Heart right ventricle (tissue), 16 donors: Measurements from ENCODE around the gene ANKS6. TPM values are rescaled to one million over a fixed set of nuclear protein-coding genes. Genes with fewer than 3 reads are reported as not detected.

Experiments used
- ATAC-seq, 8 donors: fragments of 200-7000 bp; cut with Tn5 transposase; one replicate each; pipeline ENCODE4 v1.9.1; 2020; ENCODE audit warnings: mild to moderate bottlenecking in 8 of 8, moderate library complexity in 8 of 8, moderate number of reproducible peaks in 1 of 8
- DNase-seq, 2 donors: peaks; one replicate each; pipeline ENCODE4 v3.0.0-alpha.2; 2020
- H3K27ac ChIP-seq, 10 donors: fragments of 200-600 bp; sonication (generic) in 2 of 10; one replicate each; pipeline versions ENCODE4 v1.5.0 to v1.8.0; 2020 to 2022; ENCODE audit warnings: mild to moderate bottlenecking in 3 of 10
- H3K27me3 ChIP-seq, 7 donors: fragments of 200-600 bp; one replicate each; pipeline ENCODE4 v1.8.0; 2021 to 2022; ENCODE audit warnings: mild to moderate bottlenecking in 2 of 7
- H3K36me3 ChIP-seq, 9 donors: fragments of 200-600 bp; sonication (generic) in 1 of 9; one replicate each; pipeline versions ENCODE4 v1.5.0 to v1.8.0; 2020 to 2022; ENCODE audit warnings: mild to moderate bottlenecking in 2 of 9
- H3K4me1 ChIP-seq, 9 donors: fragments of 200-600 bp; sonication (generic) in 1 of 9; one replicate each; pipeline versions ENCODE4 v1.5.0 to v1.8.0; 2020 to 2022; ENCODE audit warnings: mild to moderate bottlenecking in 4 of 9
- H3K4me3 ChIP-seq, 10 donors: fragments of 200-600 bp; sonication (generic) in 2 of 10; one replicate each; pipeline versions ENCODE4 v1.5.0 to v1.8.0; 2020 to 2022; ENCODE audit warnings: mild to moderate bottlenecking in 7 of 10, moderate library complexity in 2 of 10
- H3K9me3 ChIP-seq, 11 donors: fragments of 200-600 bp in 10 of 11; sonication (generic) in 2 of 11; one replicate each; pipeline versions ENCODE4 v1.5.0 to v1.8.0; 2013 to 2022; ENCODE audit warnings: mild to moderate bottlenecking in 2 of 11, control low read depth in 1 of 11, moderate library complexity in 1 of 11
- WGBS, 2 donors: extraction: QIAGEN DNeasy Blood & Tissue Kit; methylation state at CpG; one replicate each; pipeline ENCODE4 v1.1.7; 2013; ENCODE audit warnings: inconsistent platforms in 1 of 2; 5-methylcytosine and 5-hydroxymethylcytosine counted together
- intact Hi-C, 10 donors: fragments of 100-400 bp; cut with DNase I; formaldehyde crosslinking; loops; one replicate each; pipeline versions ENCODE4 v1.11.1 to v1.14.2; 2022
- polyA plus RNA-seq, 2 donors: library from polyadenylated mRNA; stranded (reverse); fragments of 200-250 nt; gene quantifications; one replicate each; pipeline ENCODE4 v1.2.3, GENCODE V29; 2013
- total RNA-seq, 10 donors: library from RNA; stranded (reverse); fragmentation: NEBNext Ultra II Directional in 3 of 10; extraction: Animal tissue kit (Norgen Biotek cat#: 25700) in 3 of 10; gene quantifications; one replicate each; pipeline versions ENCODE4 v1.2.1 to v1.2.4, GENCODE V29; 2021 to 2023
- TF ChIP-seq, protein P1 (sequence below), 9 donors: fragments of 200-600 bp; sonication (generic) in 2 of 9; IDR thresholded peaks; one replicate each; pipeline versions ENCODE4 v1.5.0 to v1.8.0; 2021 to 2022; ENCODE audit warnings: antibody characterized with exemption in 9 of 9, mild to moderate bottlenecking in 5 of 9, moderate library complexity in 1 of 9
- donor health status: Arrhythmogenic right ventricular cardiomyopathy.
- donor health status: ischemic (EF 13 %, LVEDD 7.1; RV severe dilation, severe dysfunction).
- donor health status: healthy with polysubstance abuse.
- donor health status: DM: no; HTN: yes; CAD: no.
- donor health status: DM: no; HTN: no; CAD: no.
- donor health status: ischemic (EF 25% LVEDD 6.9; RV normal size, moderate dysfunction).
- donor health status: ischemic (EF 25% LVEDD 5.7; RV mildly dilated, moderate dysfunction).
- donor health status: healthy.
- donor health status: DM: yes; HTN: yes; CAD: no.
- donor health status: Ischemic cardiomyopathy.
- donor health status: ischemic (EF 35%, LVEDD 5.7; RV mildly dilated, moderate dysfunction).
- donor health status: nonischemic (EF 11% LVEDD 7.7; RV severe dilation, severe dysfunction).
- donor health status: DM: yes; HTN: yes; CAD: no.
- donor health status: PGD.
- donor health status: ischemic (EF 29% LVEDD 5.4; RV normal size, mild dysfunction).
- donor health status: nonischemic (EF 23%, LVEDD 6.1; RV moderate dilation, normal function).

Gene ANKS6
- total and polyA plus RNA-seq, 12 donors, result 3.1 to 8.0 (median 4.2) TPM

DNA sequence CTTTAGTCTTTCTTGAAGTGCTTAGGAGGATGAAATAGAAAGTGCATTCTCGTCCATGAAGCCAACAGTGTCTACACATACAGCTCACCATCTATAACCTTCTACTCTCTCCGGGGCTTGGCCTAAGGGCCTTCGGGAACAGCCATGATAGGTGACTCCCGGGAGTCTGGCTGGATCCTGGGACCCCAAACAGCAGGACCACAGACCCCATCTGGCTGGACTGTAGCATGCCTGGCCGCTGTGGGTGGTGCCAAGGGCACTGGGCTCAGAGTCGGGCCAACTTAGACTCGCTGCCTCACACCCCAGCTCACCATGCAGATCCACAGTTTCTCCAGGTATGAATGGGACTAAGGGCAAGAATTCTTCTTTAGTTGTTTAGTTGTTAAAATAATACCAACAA lies 104.0 kb downstream of the ANKS6 start:
- peaks cover 0 to 25% (median 7%) of the 10 kb centered on the region in 7 donors for H3K27me3 ChIP-seq
- DNase-seq (no peak), ATAC-seq (no peak)
- 90 to 92% methylated on average over 7 of the region's 7 CpGs for WGBS, 2 donors
- H3K9me3 ChIP-seq, result no peaks in the 10 kb centered on the region
- H3K4me1 ChIP-seq, result no peaks in the 10 kb centered on the region
- TF ChIP-seq, protein P1, sequence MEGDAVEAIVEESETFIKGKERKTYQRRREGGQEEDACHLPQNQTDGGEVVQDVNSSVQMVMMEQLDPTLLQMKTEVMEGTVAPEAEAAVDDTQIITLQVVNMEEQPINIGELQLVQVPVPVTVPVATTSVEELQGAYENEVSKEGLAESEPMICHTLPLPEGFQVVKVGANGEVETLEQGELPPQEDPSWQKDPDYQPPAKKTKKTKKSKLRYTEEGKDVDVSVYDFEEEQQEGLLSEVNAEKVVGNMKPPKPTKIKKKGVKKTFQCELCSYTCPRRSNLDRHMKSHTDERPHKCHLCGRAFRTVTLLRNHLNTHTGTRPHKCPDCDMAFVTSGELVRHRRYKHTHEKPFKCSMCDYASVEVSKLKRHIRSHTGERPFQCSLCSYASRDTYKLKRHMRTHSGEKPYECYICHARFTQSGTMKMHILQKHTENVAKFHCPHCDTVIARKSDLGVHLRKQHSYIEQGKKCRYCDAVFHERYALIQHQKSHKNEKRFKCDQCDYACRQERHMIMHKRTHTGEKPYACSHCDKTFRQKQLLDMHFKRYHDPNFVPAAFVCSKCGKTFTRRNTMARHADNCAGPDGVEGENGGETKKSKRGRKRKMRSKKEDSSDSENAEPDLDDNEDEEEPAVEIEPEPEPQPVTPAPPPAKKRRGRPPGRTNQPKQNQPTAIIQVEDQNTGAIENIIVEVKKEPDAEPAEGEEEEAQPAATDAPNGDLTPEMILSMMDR (IDR thresholded peaks at IDR 0.05), result no peak
- no peaks in the 10 kb centered on the region for H3K36me3 ChIP-seq
- intact Hi-C loops, result no loop called here
- no peak overlapping the region for H3K27ac ChIP-seq
- H3K4me3 ChIP-seq, result no peak overlapping the region

DNA sequence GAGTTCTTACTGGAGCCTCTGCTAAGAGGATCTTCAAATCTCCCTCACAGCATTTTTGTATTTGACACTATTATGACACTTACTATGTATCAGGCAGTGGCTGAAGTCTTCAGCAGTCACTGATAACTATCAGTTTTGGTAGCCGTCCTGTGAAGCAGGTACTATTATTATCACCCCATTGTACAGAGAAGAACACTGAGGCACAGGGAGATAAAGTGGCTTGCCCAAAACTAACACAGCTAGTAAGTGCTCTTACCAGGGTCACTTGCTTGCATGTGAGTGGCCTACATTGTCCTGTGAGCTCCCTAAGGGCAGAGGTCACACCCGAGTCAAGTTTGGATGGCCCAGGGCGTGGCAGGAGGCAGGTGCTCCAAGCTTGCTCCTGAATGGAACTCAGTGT lies 104.5 kb downstream of the ANKS6 start:
- Histone ChIP-seq H3K4me3 (no peak overlapping the region), H3K9me3 (no peaks in the 10 kb centered on the region), H3K27me3 (peaks cover 0 to 23% (median 7%) of the 10 kb centered on the region in 7 donors), H3K36me3 (no peaks in the 10 kb centered on the region), H3K27ac (no peak overlapping the region), H3K4me1 (no peaks in the 10 kb centered on the region)
- intact Hi-C loops, result no loop called here
- TF ChIP-seq, protein P1 (IDR thresholded peaks at IDR 0.05), result no peak
- ATAC-seq (no peak), DNase-seq (no peak)
- 93% methylated on average over 3 of the region's 3 CpGs for WGBS, 2 donors

DNA sequence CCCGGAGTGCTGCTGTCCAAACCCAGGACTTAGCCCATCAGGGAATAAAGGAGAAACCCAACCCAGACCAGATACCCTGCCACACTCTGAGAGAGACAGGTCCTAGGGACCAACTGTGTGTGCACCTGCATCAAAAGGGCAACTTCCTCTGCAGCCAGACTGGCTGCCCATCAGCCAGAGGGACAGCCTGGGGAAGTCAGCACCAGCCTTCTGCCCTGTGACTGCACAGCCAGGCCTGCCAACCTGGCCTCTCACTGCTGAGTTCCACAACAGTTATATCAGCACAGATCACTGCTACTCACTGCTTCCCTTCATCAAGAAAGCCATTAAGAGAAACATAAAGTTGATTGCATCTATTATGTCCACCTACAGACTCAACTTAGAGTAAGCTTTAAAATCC lies 105.7 kb downstream of the ANKS6 start:
- TF ChIP-seq, protein P1 (IDR thresholded peaks at IDR 0.05), result no peak

GRCh38 chr9:98688710-98689495 lies 107.5 kb downstream of the ANKS6 start:
- Histone ChIP-seq H3K27me3 (peaks cover 0 to 4% (median 0%) of the 10 kb centered on the region in 7 donors), H3K36me3 (no peaks in the 10 kb centered on the region), H3K9me3 (no peaks in the 10 kb centered on the region), H3K27ac (no peak overlapping the region), H3K4me1 (no peaks in the 10 kb centered on the region), H3K4me3 (no peak overlapping the region)
- WGBS, 2 donors, result 77 to 82% methylated on average over 7 of the region's 7 CpGs
- intact Hi-C loops, result no loop called here
- no peak for ATAC-seq
- DNase-seq, result no peak
- TF ChIP-seq, protein P1 (IDR thresholded peaks at IDR 0.05), result no peak

More for the DNA sequence above, 105.7 kb downstream of the ANKS6 start:
- Histone ChIP-seq H3K36me3 (no peaks in the 10 kb centered on the region), H3K4me3 (no peak overlapping the region), H3K9me3 (no peaks in the 10 kb centered on the region), H3K27ac (no peak overlapping the region), H3K27me3 (peaks cover 0 to 11% (median 1%) of the 10 kb centered on the region in 7 donors), H3K4me1 (no peaks in the 10 kb centered on the region)
- WGBS, 2 donors, result 78 to 84% methylated on average over 1 of the region's 1 CpG
- intact Hi-C loops, result no loop called here
- DNase-seq, result no peak
- ATAC-seq, result no peak
